HG02759 (cell line): Measurements from ENCODE around the gene HELZ2.
A peak's percentile ranks its signal among the peaks of the same experiment; 100 is the strongest.

Experiments
- ATAC-seq: cut with Tn5 transposase; IDR thresholded peaks from one replicate; pipeline ENCODE4 v1.9.1; 2021; ENCODE audit warnings: mild to moderate bottlenecking, moderate library complexity; ENCODE audit not compliant: unreplicated experiment

HELZ2 gene

DNA sequence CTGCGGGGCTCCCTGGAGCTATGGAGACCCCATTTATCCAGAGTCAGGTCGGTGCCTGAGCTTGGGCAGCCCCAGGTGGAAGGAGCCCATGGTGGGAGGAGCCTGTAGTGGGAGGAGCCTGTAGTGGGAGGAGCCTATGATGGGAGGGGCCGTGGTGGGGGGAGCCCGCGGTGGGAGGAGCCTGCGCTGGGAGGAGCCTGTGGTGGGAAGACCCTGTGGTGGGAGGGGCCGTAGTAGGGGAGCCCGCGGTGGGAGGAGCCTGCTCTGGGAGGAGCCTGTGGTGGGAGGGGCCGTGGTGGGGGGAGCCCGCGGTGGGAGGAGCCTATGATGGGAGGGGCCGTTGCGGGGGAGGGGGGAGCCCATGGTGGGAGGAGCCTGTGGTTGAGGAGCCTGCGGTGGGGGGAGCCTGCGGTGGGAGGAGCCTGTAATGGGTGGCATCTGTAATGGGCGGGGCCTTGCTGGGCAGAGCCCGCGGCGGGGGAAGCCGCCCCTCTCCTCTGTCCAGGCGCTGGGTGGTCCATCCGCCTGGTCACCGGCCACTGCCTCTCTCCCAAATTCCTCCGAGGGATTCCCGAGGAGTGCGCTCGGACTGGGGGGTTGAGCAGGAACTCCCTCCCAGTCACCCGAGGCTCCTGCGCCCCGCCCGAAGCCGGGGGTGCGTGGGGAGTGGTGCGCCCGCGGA is 20.6 kb downstream of the HELZ2 start:
- ATAC-seq = peak; percentile 41

DNA sequence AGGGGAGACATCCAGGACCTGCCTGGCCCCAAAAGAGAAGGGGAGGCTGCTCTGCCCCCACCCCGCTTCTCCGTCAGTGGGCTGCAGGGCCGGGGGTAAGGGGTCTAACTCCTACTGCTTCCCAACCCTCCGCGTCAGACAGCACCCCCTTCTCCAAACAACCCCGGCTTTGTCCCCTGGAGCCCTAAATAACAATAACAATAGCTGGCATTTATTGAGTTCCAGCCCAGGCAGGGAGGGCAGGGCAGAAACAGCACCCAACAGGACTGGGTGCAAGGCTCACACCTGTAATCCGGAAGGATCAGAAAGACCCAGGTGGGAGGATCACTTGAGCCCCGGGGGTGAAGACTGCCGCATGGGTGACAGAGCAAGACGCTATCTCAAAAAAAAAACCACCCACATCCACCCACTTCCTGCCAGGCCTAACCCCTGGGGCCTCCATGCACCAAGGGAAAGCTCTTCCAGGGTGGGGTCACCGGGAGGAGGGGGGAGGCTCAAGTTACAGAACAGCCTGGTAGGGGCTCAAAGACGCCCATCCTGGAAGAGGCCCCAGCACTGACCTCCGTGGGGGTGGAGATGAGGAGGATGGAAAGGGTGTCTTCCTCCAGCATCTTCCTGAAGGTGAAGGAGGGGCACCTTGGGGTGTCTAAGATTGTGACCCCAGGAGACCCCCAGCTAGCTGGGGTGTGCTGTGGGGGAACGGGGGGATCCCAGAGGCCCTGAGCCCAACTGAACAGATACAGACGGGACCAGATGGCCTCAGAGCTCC is 21.4 kb downstream of the HELZ2 start:
- peak; percentile 25 for ATAC-seq

GRCh38 chr20:63551068-63551467 is 23.0 kb downstream of the HELZ2 start:
- ATAC-seq = no peak

DNA sequence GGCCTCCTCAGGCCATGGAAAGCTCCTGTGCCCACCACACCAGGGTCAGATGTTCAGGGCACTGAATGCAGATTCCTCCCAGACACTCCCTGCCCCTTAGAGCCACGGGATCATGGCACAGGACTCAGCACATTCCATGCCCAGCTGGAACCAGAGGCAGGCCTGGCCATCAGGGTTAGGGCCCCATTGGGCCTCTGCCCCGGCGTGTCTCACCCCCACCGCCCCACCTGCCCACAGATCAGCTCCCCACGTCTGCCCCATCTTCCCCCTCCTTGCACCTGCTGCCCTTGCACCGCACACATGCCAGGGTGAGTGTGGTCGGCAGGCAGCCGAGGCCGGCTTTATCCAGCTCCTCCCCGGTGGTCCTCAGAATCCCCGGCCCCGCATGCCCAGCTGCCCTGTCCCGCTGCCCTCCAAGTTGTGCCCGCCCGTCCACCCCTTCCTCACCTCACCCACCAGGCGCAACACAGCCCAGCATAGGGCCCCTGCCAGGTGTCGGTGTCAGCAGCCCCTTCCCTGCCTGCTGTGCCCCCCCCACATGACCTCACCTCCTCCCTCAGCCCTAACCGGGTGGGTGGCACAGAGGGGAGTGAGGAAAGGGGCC is 24.3 kb downstream of the HELZ2 start:
- ATAC-seq = no peak

DNA sequence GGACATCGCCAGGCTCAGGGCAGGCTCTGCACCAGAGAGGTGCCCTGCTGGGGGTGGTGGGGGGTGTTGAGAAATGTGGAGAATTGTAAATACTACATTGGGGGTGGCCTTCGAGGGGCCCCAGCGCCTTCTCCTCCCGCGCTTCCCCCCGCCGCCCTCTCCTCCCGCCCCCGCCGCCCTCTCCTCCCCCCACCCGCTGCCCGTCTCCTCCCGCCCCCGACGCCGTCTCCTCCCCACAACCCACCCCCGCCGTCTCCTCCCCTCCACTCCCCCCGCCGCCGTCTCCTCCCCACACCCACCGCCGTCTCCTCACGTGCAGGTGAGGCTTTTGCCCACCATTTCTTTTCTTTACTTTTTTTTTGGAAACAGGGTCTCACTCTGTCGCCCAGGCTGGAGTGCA is 25.0 kb downstream of the HELZ2 start:
- ATAC-seq = no peak

DNA sequence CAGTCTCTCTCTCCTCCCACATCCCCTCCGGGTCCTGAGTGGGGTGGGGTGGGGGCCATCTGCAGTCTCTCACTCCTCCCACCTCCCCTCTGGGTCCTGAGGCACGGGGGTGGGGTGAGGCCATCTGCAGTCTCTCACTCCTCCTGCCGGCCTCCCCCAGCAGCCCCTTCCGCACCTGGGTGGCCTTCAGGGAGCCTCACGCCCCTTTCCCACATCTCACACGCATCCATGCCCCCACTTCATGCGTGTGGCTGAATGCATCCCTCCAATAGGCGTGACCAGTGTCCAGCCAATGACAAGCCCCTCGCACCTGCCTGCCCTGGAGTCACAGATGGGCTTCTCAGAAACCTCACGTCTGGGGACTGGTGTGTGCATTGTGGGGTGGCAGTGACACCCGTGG is 25.5 kb downstream of the HELZ2 start:
- ATAC-seq = no peak

DNA sequence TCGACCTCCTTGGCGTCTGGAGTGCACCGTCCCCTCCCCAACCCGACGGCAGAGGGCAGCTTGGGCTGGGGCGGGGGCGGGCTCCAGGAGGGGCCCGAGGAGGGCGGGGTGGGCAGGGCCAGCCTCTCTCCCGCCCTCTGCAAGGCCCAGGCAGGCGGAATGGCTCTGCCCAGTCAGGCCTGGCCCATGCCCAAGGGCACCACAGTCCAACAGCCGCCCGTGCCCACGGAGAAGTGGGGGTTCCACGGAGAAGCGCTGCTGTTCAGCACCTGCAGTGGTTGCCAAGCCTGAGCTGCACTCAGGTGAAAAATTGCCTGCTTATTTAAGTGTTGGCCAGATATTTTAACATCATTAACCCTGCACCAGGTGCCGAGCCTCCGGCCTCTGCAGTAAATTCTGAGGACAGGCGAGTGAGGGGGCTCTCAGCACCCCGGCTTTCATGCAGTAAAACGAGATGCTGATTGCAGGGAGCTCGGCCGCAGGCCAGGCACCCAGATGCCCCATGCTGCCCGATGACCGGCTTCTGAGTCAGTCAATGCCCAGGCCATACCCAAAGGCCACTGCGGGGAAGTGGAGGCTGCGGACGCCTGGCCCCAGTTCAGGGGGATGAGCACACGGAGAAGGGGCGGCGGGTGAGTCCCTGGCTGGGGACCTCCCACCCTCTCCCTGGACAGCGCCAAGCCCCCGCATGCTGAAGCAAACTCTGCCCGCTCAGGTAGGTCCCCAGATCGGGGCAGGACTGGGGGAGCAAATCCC is 26.1 kb downstream of the HELZ2 start, which contains the start of gene SRMS:
Gene SRMS, minus strand, starts transcription at position 25 of the 756 bp plus-strand sequence. CDS start 286 bp downstream, outside the sequence.
- no peak for ATAC-seq

- ATAC-seq = no peak
These were observed 26.9 kb downstream of the HELZ2 start for GRCh38 chr20:63546956-63547724.

DNA sequence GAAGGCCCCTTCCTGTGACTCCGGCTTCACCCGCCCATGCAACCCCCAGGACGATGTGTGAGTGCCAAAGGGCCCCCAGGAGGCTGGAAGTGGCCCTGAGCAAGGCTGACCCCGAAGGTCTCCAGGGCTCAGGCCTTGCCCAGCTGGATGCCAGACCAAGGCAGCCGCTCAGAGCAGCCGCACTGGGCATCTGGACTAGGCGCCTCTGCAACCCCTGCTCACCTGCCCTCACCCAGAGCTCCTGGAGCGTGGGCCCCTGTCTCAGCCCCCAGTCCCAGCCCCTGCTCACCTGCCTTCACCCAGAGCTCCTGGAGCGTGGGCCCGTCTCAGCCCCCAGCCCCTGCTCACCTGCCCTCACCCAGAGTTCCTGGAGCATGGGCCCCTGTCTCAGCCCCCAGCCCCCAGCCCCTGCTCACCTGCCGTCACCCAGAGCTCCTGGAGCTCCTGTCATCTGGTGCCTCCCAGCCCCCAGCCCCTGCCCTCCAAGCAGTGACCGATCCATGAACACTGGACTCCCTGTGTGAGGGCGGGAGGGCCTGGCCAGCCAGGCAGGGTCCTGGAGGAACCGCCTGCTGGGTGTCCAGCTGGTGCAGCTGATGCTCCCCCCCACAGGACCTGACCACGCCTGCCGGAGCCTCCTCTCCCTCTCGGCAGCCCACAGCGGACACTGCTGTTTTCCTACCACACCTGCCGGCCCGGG is 27.6 kb downstream of the HELZ2 start:
- no peak for ATAC-seq

DNA sequence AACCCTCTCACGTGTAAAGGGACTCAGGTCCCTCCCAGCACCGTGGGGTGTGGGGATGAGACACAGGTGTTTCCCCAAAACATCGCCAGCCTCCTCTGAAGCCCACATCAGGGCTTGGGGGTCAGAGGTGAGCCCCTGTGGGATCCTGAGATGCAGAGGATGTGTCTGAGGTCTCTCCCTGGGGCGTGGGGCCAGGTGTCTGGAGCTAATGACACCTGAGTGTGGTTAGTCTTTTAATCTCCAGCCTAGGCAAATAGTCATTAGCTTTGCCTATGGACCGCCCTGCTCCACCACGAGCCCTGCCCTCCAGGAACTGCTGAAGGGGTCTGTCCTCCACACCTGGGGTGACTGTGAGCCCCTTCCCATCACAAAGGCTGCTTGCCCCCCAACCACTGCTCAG is 28.2 kb downstream of the HELZ2 start:
- no peak for ATAC-seq

- no peak for ATAC-seq
These were observed 29.0 kb downstream of the HELZ2 start for GRCh38 chr20:63544958-63545516.

GRCh38 chr20:63544241-63544957 is 29.6 kb downstream of the HELZ2 start:
- no peak for ATAC-seq

- no peak for ATAC-seq
These were observed 30.3 kb downstream of the HELZ2 start for GRCh38 chr20:63543733-63544132.

DNA sequence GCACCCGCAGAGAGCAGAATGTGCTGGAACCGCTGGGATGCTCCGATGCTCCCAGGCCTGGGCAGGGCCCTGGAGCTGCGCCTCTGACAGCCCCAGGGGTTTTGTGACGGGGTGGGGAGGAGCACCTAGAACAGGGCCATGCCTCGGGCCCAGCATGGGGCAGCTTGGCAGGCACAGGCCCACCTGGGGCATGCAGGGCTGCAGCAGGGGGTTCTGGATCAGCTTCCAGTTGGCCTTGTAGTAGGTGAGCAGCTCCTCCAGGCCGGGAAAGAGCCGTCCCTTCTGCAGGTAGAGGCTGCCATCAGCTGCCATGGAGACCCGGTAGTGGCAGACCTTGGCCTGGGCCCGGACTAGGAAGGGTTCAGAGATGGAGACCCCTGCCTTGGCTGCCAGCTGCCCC is 30.9 kb downstream of the HELZ2 start:
- no peak for ATAC-seq

DNA sequence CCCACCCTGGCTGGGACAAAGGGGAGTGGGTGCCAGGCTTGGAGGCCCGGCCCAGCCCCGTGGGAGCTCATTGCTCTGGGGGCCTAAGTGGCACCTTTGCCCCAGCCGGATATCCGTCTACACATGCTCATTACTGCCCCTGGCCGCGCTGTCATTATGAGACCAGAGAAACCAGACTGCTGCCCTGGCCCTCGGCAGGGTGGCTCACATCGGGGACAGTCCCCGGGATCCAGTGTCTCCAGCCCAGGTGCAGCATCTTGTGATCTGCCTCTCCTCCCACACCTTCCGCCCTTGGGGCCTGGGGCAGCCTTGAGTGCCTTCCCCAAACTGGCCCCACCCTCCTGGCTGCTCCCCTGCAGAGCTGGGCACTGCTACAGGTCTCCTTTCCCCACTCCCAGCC is 31.3 kb downstream of the HELZ2 start:
- no peak for ATAC-seq

GRCh38 chr20:63542031-63542559 is 31.9 kb downstream of the HELZ2 start:
- no peak for ATAC-seq

GRCh38 chr20:63541371-63541770 is 32.7 kb downstream of the HELZ2 start:
- no peak for ATAC-seq

DNA sequence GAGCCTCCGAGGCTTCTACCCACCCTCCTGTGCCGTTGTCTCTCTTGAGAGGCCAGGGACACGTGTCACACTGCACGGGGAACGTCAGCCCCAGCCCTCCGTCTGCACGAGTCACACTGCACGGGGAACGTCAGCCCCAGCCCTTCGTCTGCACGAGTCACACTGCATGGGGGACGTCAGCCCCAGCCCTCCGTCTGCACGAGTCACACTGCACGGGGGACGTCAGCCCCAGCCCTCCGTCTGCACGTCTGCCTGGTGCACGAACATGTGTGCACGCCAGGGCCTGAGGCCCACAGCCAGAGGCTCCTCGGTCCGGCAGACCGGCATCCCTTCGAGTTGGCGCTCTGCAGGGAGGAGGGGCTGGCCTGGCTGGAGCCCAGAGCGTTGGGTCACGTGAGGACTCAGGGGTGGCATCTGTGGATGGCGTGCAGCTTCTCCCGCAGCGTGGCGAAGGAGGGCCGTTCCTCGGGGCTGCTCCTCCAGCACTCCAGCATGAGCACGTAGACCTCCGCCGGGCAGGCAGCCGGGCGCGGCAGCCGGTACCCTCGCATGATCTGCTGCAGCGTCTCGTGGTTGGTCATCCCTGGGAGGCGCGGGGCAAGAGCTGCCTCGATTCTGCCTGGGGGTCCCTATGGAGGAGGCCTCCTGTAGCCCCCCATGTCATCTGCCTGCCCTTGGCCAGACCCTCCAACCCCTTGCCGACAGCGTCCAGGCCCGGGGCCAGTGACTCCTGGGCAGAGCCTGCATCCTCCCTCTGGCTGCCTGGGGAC is 33.4 kb downstream of the HELZ2 start:
- no peak for ATAC-seq
